Tongue (tissue), 2 donors: ENCODE results near the gene TCF3. TPM values are rescaled to one million over a fixed set of nuclear protein-coding genes. Genes with fewer than 3 reads are reported as not detected.
A peak's percentile ranks its signal among the peaks of the same experiment; 100 is the strongest.
"Not testable (repeated sequence)": the region's sequence is repeated elsewhere in the genome, so short reads cannot be mapped to it uniquely, and the experiment has no call there.

ENCODE experiments used
- DNase-seq: peaks from one replicate; pipeline ENCODE4 v3.0.0-alpha.2; 2015
- total RNA-seq: library from RNA; depleted of rRNA; stranded (reverse); fragments of >200 nt; gene quantifications from one replicate; pipeline ENCODE4 v1.2.3, GENCODE V29; 2014

The TCF3 gene
- total RNA-seq, 1 donor from 2014 or later = 85.2 TPM

- peak; percentile 75 for DNase-seq
These were observed 1.5 kb downstream of the TCF3 start for GRCh38 chr19:1650650-1651567.

GRCh38 chr19:1649706-1650649 is 2.4 kb downstream of the TCF3 start:
- DNase-seq = no peak

GRCh38 chr19:1648920-1649541 is 3.4 kb downstream of the TCF3 start:
- DNase-seq = no peak

GRCh38 chr19:1648459-1648849 is 4.0 kb downstream of the TCF3 start:
- DNase-seq = no peak

DNA sequence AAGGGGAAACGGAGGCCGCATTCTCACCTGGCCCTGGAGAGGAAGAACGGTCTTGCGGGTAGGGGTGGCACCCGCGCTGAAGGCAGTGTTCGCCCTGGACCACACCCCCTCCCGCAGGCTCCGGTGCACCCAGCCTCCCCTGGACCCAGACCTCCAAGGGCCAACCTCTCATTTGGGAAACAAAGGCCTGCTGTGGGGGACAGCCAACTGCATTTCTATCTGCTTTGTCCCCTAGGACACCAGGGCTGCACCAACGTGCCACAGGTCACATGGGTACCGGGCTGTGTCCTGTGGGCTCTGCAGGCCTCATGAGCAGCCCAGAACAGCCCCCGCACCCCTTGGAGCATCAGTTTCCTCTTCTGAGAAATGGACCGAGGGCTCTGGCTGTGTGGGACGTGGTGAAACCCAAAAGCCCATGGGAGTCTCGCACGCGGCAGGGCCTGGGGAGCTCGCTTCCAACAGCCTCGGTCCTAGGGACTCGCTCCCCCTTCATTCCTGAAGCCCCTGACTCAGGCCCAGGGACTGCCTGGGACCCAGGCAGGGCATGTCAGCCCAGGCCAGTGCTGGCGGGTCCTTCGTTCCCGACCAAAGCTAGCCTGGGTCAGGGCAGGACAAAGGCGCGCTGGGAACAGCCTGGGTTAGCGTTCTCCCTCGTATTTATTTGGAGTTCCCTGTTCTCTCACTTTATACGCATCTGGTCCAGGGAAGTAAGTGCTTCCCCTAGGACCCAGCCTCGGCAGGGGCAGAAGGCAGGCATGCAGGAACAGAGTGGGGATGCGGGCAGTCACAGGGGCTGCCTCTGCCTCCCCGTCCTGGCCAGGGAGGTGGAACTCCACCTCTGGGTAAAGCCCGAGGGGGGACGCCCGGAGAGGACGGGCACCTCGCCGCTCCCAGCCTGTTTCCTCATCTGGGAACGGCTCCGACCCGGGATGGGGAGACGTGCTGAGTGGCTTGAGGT is 4.6 kb downstream of the TCF3 start:
- no peak for DNase-seq

- DNase-seq = no peak
These were observed 5.6 kb downstream of the TCF3 start for GRCh38 chr19:1646659-1647453.

DNA sequence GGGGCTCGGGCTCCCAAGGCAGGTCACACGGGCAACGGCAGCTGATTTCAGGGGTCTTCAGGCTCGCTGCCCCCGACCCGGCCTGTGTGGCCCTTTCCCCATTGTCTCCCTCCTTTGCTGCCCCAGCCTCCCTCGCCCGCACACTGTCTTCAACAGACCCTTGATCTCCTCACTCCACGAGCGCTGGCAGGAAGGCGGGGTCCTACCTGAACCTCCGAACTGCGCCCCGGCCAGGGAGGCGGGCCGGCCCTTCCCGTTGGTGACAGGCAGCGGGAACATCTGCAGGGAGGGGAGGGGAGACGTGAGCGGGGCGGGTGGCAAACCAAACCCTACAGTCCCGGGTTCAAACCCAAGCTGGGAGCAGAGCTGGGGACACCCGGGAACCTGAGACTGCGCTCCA is 6.3 kb downstream of the TCF3 start:
- no peak for DNase-seq

DNA sequence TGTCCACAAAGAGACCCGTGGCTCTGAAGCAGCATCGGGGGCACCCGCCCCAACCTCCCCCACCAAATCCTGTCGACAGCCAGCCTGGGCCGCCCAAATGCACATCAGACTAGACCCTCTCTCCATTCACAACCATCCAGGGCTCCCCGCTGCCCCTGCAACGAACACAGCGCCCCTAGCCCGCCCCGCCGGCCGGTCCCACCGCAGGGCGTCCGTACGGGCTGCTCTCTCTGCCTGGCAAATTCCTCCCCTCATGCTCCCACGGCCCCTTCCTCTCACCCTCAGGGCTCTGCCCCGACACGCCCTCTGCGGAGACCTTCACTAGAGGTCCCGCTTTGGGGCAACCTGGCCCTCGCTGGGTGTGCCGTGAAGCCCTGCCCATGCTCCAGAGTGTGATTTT is 7.1 kb downstream of the TCF3 start:
- DNase-seq = no peak

GRCh38 chr19:1644070-1644469 is 8.3 kb downstream of the TCF3 start:
- no peak for DNase-seq

- DNase-seq = not testable (repeated sequence)
These were observed 11.4 kb downstream of the TCF3 start for GRCh38 chr19:1640893-1641448.

- DNase-seq = no peak
These were observed 15.8 kb downstream of the TCF3 start for GRCh38 chr19:1636325-1637236.

- DNase-seq = no peak
These were observed 17.5 kb downstream of the TCF3 start for GRCh38 chr19:1634938-1635243.

DNA sequence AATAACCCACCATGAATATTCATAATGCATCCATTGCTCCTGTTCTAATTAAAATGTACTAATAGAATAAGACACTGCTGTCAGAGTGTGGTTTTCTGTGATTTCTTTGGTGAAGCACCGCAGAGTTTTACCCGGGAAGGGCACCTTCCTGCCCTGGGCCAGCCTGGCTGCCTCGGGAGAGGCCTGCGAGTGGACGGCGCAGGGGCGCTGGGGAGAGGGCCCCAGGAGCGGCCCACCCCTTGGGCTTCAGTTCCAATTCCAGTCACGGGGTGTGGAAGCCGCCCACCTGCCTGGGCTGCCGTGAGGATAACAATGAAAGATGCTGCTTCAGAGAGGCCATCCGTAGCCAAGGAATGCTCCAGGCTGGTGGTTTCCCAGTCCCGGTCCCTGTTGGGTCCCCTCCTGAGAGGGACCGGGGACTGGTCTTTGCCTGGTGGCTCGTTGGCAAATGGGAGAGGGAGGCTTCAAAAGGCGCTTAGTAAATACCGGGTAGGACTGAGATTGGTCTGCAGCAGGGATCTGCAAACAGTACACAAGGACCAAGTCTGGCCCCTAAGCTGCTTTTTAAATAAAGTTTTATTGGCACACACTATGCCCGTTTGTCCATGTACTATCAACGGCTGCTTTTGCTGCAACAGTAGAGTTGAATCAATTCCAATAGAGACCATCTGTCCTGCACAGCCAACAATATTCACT is 18.0 kb downstream of the TCF3 start:
- no peak for DNase-seq

- no peak for DNase-seq
These were observed 19.1 kb downstream of the TCF3 start for GRCh38 chr19:1633269-1633826.

- DNase-seq = no peak
These were observed 19.8 kb downstream of the TCF3 start for GRCh38 chr19:1632462-1633268.

DNA sequence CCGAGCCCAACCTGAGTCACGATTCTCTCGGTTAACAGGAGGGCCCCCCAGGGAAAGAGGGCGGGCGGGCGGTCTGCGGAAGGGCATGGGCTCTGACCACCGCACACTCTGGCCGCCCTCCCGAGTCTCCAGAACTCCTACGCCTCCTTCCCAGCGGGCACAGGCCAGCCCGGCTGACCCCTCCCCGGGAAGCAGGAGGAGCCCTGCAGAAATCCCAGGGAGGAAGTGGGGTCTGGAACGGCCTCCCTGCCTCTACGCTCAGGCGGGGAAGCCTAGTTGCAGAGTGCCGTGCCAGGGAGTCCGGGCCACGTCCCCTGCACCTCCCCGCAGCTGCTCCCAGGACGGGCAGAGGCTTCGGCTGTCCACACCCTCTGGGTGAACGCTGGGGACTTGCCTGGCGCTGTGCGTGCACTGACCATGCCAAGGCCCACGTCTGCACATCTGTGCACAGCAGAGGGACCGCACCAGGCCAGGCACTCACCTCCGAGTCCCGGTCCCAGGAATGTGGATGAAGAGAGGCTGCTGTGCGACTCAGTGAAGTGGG is 20.8 kb downstream of the TCF3 start:
- DNase-seq = no peak

GRCh38 chr19:1630811-1631210 is 21.6 kb downstream of the TCF3 start:
- no peak for DNase-seq
